Panc1 (cell line): Measurements from ENCODE around the gene SFXN2.

Experiments
- POLR2AphosphoS5 ChIP-seq: IDR thresholded peaks from 2 replicates; pipeline ENCODE4 v1.6.1; 2012; ENCODE audit warnings: mild to moderate bottlenecking, low read depth, low read length, moderate library complexity
- REST ChIP-seq, 2 experiments: IDR thresholded peaks; 2 replicates each; pipeline ENCODE4 v1.6.1; 2011 to 2012; ENCODE audit warnings: low read depth in 2 of 2, control low read depth in 1 of 2, low read length in 1 of 2, mild to moderate bottlenecking in 1 of 2, moderate library complexity in 1 of 2; ENCODE audit not compliant: insufficient read depth in 1 of 2
- SIN3A ChIP-seq: IDR thresholded peaks from 2 replicates; pipeline ENCODE4 v1.6.1; 2012; ENCODE audit warnings: low read depth, mild to moderate bottlenecking, low read length, moderate library complexity, borderline replicate concordance; ENCODE audit not compliant: insufficient read depth
- TCF7L2 ChIP-seq: IDR thresholded peaks from 2 replicates; pipeline ENCODE4 v1.6.1; 2011; ENCODE audit warnings: mild to moderate bottlenecking, low read depth, low read length, inconsistent platforms
- TF ChIP-seq, protein P1 (sequence below): fragments of 450-650 bp; IDR thresholded peaks from 2 replicates; pipeline ENCODE4 v1.5.1; 2017; ENCODE audit warnings: mild to moderate bottlenecking

DNA sequence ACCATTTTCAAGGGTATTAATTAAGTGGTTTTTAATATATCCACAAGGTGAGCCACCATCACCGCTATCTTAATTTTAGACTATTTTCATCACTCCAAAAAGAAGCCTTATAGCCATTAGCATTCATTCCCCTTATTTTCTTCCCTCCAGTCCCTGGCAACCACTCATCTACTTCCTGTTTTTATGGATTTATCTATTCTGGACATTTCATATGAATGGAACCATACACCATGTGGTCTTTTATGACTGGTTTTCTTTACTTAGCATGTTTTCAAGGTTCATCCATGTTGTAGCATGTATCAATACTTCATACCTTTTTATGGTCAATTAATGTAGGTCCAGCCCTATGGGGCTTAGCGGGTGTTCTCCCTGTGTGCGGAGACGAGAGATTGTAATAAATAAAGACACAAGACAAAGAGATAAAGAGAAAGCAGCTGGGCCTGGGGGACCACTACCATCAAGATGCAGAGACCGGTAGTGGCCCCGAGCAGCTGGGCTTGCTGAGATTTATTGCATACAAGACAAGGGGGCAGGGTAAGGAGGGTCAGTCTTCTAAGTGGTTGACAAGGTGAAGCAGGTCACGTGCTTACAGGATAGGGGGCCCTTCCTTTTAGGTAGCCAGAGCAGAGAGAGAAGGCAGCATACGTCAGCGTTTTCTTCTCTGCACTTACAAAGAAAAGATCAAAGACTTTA is 44.0 kb downstream of the SFXN2 start:
- TF ChIP-seq, protein P1, sequence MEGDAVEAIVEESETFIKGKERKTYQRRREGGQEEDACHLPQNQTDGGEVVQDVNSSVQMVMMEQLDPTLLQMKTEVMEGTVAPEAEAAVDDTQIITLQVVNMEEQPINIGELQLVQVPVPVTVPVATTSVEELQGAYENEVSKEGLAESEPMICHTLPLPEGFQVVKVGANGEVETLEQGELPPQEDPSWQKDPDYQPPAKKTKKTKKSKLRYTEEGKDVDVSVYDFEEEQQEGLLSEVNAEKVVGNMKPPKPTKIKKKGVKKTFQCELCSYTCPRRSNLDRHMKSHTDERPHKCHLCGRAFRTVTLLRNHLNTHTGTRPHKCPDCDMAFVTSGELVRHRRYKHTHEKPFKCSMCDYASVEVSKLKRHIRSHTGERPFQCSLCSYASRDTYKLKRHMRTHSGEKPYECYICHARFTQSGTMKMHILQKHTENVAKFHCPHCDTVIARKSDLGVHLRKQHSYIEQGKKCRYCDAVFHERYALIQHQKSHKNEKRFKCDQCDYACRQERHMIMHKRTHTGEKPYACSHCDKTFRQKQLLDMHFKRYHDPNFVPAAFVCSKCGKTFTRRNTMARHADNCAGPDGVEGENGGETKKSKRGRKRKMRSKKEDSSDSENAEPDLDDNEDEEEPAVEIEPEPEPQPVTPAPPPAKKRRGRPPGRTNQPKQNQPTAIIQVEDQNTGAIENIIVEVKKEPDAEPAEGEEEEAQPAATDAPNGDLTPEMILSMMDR: no peak
- TF ChIP-seq TCF7L2: no peak
- no peak for TF ChIP-seq REST (IDR thresholded peaks at IDR 0.05; ENCODE audit: insufficient read depth in 1 of 2, low read depth in 2 of 2, low read length in 1 of 2)
- no peak for TF ChIP-seq POLR2AphosphoS5
- TF ChIP-seq SIN3A: no peak
